IPS-NIHi7 (cell line): ENCODE results near the gene CELF5.
"Not testable (repeated sequence)": the region's sequence is repeated elsewhere in the genome, so short reads cannot be mapped to it uniquely, and the experiment has no call there.

Experiments used
- DNase-seq: peaks from one replicate; pipeline ENCODE4 v3.0.0; 2012; ENCODE audit warnings: mixed read lengths; ENCODE audit errors: extremely low spot score

CELF5 gene

GRCh38 chr19:3322199-3322978 is 97.9 kb downstream of the CELF5 start:
- DNase-seq, result no peak

- no peak for DNase-seq
Observed at GRCh38 chr19:3323026-3323425, 98.6 kb downstream of the CELF5 start.

- no peak for DNase-seq
Observed at GRCh38 chr19:3323658-3324057, 99.2 kb downstream of the CELF5 start.

GRCh38 chr19:3324405-3324856 is 100.0 kb downstream of the CELF5 start:
- DNase-seq, result peak; percentile 71

- DNase-seq, result no peak
Observed at GRCh38 chr19:3325451-3325850, 101.0 kb downstream of the CELF5 start.

- no peak for DNase-seq
Observed at GRCh38 chr19:3328743-3329142, 104.3 kb downstream of the CELF5 start.

GRCh38 chr19:3330047-3330446 is 105.6 kb downstream of the CELF5 start:
- DNase-seq, result no peak

GRCh38 chr19:3332232-3332631 is 107.8 kb downstream of the CELF5 start:
- DNase-seq, result not testable (repeated sequence)

- DNase-seq, result no peak
Observed at GRCh38 chr19:3333020-3333583, 108.6 kb downstream of the CELF5 start.

- DNase-seq, result no peak
Observed at GRCh38 chr19:3333662-3334061, 109.2 kb downstream of the CELF5 start.

- not testable (repeated sequence) for DNase-seq
Observed at GRCh38 chr19:3334749-3335430, 110.4 kb downstream of the CELF5 start.

- no peak for DNase-seq
Observed at GRCh38 chr19:3335431-3336350, 111.2 kb downstream of the CELF5 start.

- DNase-seq, result no peak
Observed at GRCh38 chr19:3336351-3336679, 111.9 kb downstream of the CELF5 start.

- no peak for DNase-seq
Observed at GRCh38 chr19:3336680-3337523, 112.4 kb downstream of the CELF5 start.

- DNase-seq, result no peak
Observed at GRCh38 chr19:3338541-3339181, 114.2 kb downstream of the CELF5 start.

GRCh38 chr19:3340340-3340739 is 115.9 kb downstream of the CELF5 start:
- DNase-seq, result no peak

GRCh38 chr19:3342246-3342645 is 117.8 kb downstream of the CELF5 start:
- no peak for DNase-seq

GRCh38 chr19:3342962-3343361 is 118.5 kb downstream of the CELF5 start:
- not testable (repeated sequence) for DNase-seq

GRCh38 chr19:3343619-3344502 is 119.4 kb downstream of the CELF5 start:
- peak; percentile 69 for DNase-seq
